Stimulated activated CD4-positive, alpha-beta T cell treated with anti-CD3 and anti-CD28 coated beads, Interleukin-4, amount 100 ng/mL, for 24 hours (primary cell): ENCODE results near the gene DCST2.

Experiments used
- DNase-seq: peaks from one replicate; pipeline ENCODE4 v3.0.0-alpha.2; 2020

DCST2 gene

GRCh38 chr1:155048449-155049334 lies 15.1 kb upstream of the DCST2 start:
- no peak for DNase-seq

GRCh38 chr1:155044812-155045657 lies 11.5 kb upstream of the DCST2 start:
- peak; percentile 67 for DNase-seq

- no peak for DNase-seq
These were observed 10.8 kb upstream of the DCST2 start for GRCh38 chr1:155044365-155044764.

- DNase-seq: no peak
These were observed 10.2 kb upstream of the DCST2 start for GRCh38 chr1:155043793-155044192.

- no peak for DNase-seq
These were observed 9.7 kb upstream of the DCST2 start for GRCh38 chr1:155043301-155043702.

GRCh38 chr1:155042789-155043188 lies 9.2 kb upstream of the DCST2 start:
- DNase-seq: no peak

- DNase-seq: no peak
These were observed 6.9 kb upstream of the DCST2 start for GRCh38 chr1:155040358-155041093.

GRCh38 chr1:155039308-155039669 lies 5.7 kb upstream of the DCST2 start:
- DNase-seq: no peak

- no peak for DNase-seq
These were observed 5.2 kb upstream of the DCST2 start for GRCh38 chr1:155038602-155039307.

GRCh38 chr1:155037851-155038441 lies 4.4 kb upstream of the DCST2 start:
- DNase-seq: no peak

GRCh38 chr1:155037043-155037442 lies 3.5 kb upstream of the DCST2 start:
- DNase-seq: no peak

GRCh38 chr1:155035936-155036335 lies 2.4 kb upstream of the DCST2 start:
- DNase-seq: no peak

GRCh38 chr1:155034318-155035208 lies 982 bp upstream of the DCST2 start:
- DNase-seq: no peak

- DNase-seq: no peak
These were observed 695 bp downstream of the DCST2 start for GRCh38 chr1:155032886-155033285.

- no peak for DNase-seq
These were observed 2.7 kb downstream of the DCST2 start for GRCh38 chr1:155030899-155031298.

GRCh38 chr1:155030243-155030795 lies 3.3 kb downstream of the DCST2 start:
- no peak for DNase-seq

- DNase-seq: no peak
These were observed 3.9 kb downstream of the DCST2 start for GRCh38 chr1:155029513-155030242.

GRCh38 chr1:155026588-155026987 lies 7.0 kb downstream of the DCST2 start:
- no peak for DNase-seq

- DNase-seq: no peak
These were observed 7.4 kb downstream of the DCST2 start for GRCh38 chr1:155026154-155026553.

GRCh38 chr1:155024315-155024714 lies 9.3 kb downstream of the DCST2 start:
- DNase-seq: no peak
